ENCODE data around the gene TMEM266.

DNA sequence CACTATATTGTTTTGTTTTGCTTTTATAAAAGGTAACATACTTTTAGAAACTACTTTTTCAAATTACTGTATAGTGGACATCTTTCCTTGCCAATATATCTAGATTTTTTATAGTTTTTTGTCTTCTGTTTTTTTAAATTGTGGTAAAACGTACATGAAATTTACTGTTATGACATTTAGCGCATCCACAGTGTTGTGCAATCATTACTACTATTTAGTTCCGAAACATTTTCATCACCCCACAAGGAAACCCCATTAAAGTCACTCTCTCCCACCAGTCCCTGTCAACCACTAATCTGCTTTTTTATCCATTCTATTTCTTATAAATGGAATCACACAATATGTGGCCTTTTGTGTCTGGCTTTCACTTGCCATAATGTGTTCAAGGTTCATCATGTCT, 54.8 kb downstream of the TMEM266 start:
- no peak for TF ChIP-seq EZH2phosphoT487 (IDR thresholded peaks at IDR 0.05; ENCODE audit: borderline replicate concordance)
- TF ChIP-seq CTCF (conservative IDR thresholded peaks at IDR 0.05; ENCODE audit: low read length) = no peak
